Stimulated activated CD4-positive, alpha-beta T cell treated with anti-CD3 and anti-CD28 coated beads, Interleukin-12 subunit alpha, Interleukin-12 subunit beta, amount 100 ng/mL, for 4 hours (primary cell): ENCODE results near the gene MRPL38.

ENCODE experiments used
- DNase-seq: peaks from one replicate; pipeline ENCODE4 v3.0.0-alpha.2; 2020

MRPL38 gene

GRCh38 chr17:75849724-75850123 lies 55.0 kb downstream of the MRPL38 start:
- DNase-seq = no peak

- DNase-seq = no peak
These were observed 55.4 kb downstream of the MRPL38 start for GRCh38 chr17:75849279-75849646.
